ENCODE data around the gene ZDHHC4.

- TF ChIP-seq CTCF (IDR thresholded peaks at IDR 0.05) (no peak), POLR2A (IDR thresholded peaks at IDR 0.05) (no peak)
Observed at GRCh38 chr7:6614953-6615722, 37.9 kb downstream of the ZDHHC4 start, which contains the start of gene ZNF853.
